A549 treated with ZK216348 at 1 μM for 4 hours (cell line): ENCODE measurements around the gene EEF1E1. TPM values are rescaled to one million over a fixed set of nuclear protein-coding genes. Genes with fewer than 3 reads are reported as not detected.

Experiments used
- total RNA-seq: library from RNA; stranded (reverse); fragments of 200-300 nt; extraction: Qiagen RNA extraction; gene quantifications from 5 replicates; pipeline ENCODE4 v1.2.3, GENCODE V29; 2022; ENCODE audit warnings: low read depth

EEF1E1 gene
- total RNA-seq, result 50.6 to 120 TPM (median 59.3 TPM) in 5 replicates

GRCh38 chr6:8102122-8102958 is at the start of gene EEF1E1:
Gene EEF1E1, minus strand, starts transcription at chr6:8102548. Its CDS starts 27 bp downstream, at chr6:8102521.

GRCh38 chr6:8063761-8064637 is 38.3 kb downstream of the EEF1E1 start, which contains the start of gene BLOC1S5:
Gene BLOC1S5, minus strand, starts transcription at chr6:8064389. Its CDS starts 13 bp downstream, at chr6:8064376.

Other genes with a start within 250 kb of the EEF1E1 start
- 116 to 155 TPM (median 145 TPM) in 5 replicates for gene TXNDC5, start 191.8 kb downstream of the EEF1E1 start, total RNA-seq
- gene BLOC1S5, start 38.2 kb downstream of the EEF1E1 start, total RNA-seq, result 5.6 to 15.1 TPM (median 8.0 TPM) in 5 replicates